Prostate gland (tissue), 2 donors: ENCODE measurements around the gene NR6A1. TPM values are rescaled to one million over a fixed set of nuclear protein-coding genes. Genes with fewer than 3 reads are reported as not detected.

Source experiments
- DNase-seq: peaks from one replicate; pipeline ENCODE4 v3.0.0-alpha.2; 2019; ENCODE audit warnings: low spot score
- H3K27ac ChIP-seq, 2 donors: fragments of 200-600 bp; sonication (generic); 2 replicates each; pipeline ENCODE4 v1.5.1; 2017 to 2019
- H3K27me3 ChIP-seq: fragments of 200-600 bp; sonication (generic); replicated peaks from 2 replicates; pipeline ENCODE4 v1.5.1; 2019; ENCODE audit not compliant: insufficient read depth
- H3K36me3 ChIP-seq, 2 donors: fragments of 200-600 bp; sonication (generic); 1 replicate in 1 of 2; 2 replicates in 1 of 2; pipeline versions ENCODE4 v1.5.1 to v1.8.1; 2017 to 2019
- H3K4me1 ChIP-seq: fragments of 200-600 bp; sonication (generic); replicated peaks from 2 replicates; pipeline ENCODE4 v1.5.1; 2019
- H3K4me3 ChIP-seq, 2 donors: fragments of 200-600 bp; sonication (generic); 2 replicates each; pipeline ENCODE4 v1.5.1; 2017 to 2019
- H3K9me3 ChIP-seq: fragments of 200-600 bp; sonication (generic); 2 replicates; pipeline ENCODE4 v1.5.1; 2017
- CTCF ChIP-seq, 4 experiments: fragments of 200-600 bp in 2 of 4; fragments of 450-650 bp in 2 of 4; sonication (generic) in 2 of 4; IDR thresholded peaks; 1 replicate in 3 of 4; 2 replicates in 1 of 4; pipeline ENCODE4 v1.5.1; 2016 to 2019; ENCODE audit warnings: antibody characterized with exemption in 4 of 4, mild to moderate bottlenecking in 2 of 4, moderate library complexity in 2 of 4
- POLR2A ChIP-seq: fragments of 450-650 bp; IDR thresholded peaks from one replicate; pipeline ENCODE4 v1.6.1; 2016; ENCODE audit warnings: antibody characterized with exemption, mild to moderate bottlenecking
- POLR2AphosphoS5 ChIP-seq: sonication (generic); formaldehyde crosslinking; IDR thresholded peaks from one replicate; pipeline ENCODE4 v1.6.1; 2017; ENCODE audit warnings: antibody characterized with exemption
- WGBS: methylation state at CpG from one replicate; pipeline ENCODE4 v1.1.5; 2018; 5-methylcytosine and 5-hydroxymethylcytosine counted together
- intact Hi-C: fragments of 100-400 bp; cut with DNase I; formaldehyde crosslinking; loops from one replicate; pipeline ENCODE4 v1.14.2; 2022
- total RNA-seq, 2 donors: library from RNA; depleted of rRNA; stranded (reverse); fragments of >200 nt; gene quantifications; one replicate each; pipeline ENCODE4 v1.1.0, GENCODE V29; 2016

The NR6A1 gene
- total RNA-seq, 2 donors from 2014 or later: 1.3 to 53.7 TPM

DNA sequence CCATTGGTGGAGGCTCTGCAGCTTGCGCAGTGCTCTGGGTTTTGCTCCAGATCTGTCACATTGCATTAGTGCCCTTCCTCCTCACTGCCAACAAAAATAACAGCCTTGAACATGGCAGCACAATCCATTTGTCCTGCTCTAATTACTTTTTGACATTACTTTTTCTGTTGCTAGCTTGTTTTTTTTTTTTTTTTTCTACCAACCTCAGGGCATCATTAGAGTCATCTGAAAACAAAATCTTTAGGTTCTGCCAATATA, 146.4 kb downstream of the NR6A1 start:
- 92% methylated on average over 1 of the region's 1 CpG for WGBS
- H3K27ac ChIP-seq: no peak overlapping the region
- intact Hi-C loops: no loop called here
- no peak for TF ChIP-seq POLR2A
- no peaks in the 10 kb centered on the region for H3K4me1 ChIP-seq
- no peak overlapping the region for H3K4me3 ChIP-seq
- DNase-seq: no peak
- H3K36me3 ChIP-seq: no peaks in the 10 kb centered on the region
- no peaks in the 10 kb centered on the region for H3K27me3 ChIP-seq
- no peaks in the 10 kb centered on the region for H3K9me3 ChIP-seq

DNA sequence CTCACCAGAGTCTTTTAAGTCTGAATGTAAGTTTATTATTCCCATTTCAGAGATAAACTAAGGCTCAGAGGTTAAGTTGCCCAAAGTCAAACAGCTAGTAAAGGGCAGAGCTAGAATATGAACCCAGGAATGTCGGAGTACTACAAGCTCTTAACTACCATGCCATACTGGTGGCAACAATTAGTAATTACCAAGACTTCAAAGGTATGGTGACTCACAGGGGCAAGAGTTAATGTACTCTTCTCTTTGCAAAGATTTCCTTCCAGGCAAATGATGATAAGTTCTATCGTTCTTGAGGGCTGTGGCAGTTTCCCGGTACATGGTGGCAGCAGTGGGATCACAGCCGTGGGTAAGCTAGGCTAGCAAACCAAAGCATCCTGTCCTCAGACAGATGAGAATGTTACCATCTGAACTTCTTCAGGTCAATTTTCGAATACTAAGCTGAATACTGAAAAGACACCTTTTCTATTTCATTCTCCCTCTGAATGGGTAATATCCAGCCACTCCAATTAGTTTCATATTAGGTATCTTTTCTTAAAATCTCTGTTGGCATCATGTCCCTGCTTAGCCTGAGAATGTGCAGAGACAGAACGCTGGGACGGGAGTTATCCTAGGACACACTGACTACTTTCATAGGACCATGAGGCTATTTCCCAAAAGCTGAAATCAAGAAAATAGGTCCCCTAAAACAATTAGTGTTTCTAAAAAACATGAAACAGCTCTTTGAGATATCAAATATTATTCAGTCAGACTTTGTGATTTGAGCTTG, 147.0 kb downstream of the NR6A1 start:
- no peak for DNase-seq
- no peaks in the 10 kb centered on the region for H3K4me1 ChIP-seq

DNA sequence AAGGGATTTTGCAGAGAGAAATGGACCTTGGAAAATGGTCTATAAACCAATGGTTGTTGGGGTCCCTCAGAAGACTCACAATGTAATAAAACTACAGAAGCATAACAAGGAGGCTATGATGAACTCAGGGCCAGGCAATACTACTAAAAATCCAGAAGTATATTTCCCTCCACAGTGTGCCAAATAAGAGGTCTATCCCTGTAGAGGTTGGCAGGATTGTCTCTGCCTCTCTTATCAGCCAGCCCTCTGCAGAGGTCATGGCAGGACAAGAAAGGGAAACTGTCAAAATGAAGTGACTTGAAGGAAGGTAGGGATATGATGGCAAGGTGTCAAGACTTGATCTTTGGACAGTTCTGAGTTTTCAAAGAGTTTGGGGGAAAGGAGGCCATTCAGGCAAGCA, 148.2 kb downstream of the NR6A1 start:
- Histone ChIP-seq H3K4me1 (no peaks in the 10 kb centered on the region), H3K27ac (no peak overlapping the region), H3K36me3 (no peaks in the 10 kb centered on the region), H3K4me3 (no peak overlapping the region), H3K9me3 (no peaks in the 10 kb centered on the region), H3K27me3 (no peaks in the 10 kb centered on the region)
- TF ChIP-seq POLR2A: no peak
- TF ChIP-seq CTCF (IDR thresholded peaks at IDR 0.05): no peak
- TF ChIP-seq POLR2AphosphoS5: no peak
- intact Hi-C loops: no loop called here
- no peak for DNase-seq

More for the DNA sequence above, 147.0 kb downstream of the NR6A1 start:
- intact Hi-C loops: no loop called here
- H3K27ac ChIP-seq: no peak overlapping the region
- TF ChIP-seq CTCF (IDR thresholded peaks at IDR 0.05) (no peak), POLR2AphosphoS5 (no peak), POLR2A (no peak)
- H3K9me3 ChIP-seq: no peaks in the 10 kb centered on the region
- no peak overlapping the region for H3K4me3 ChIP-seq
- no peaks in the 10 kb centered on the region for H3K27me3 ChIP-seq
- WGBS: 89% methylated on average over 7 of the region's 7 CpGs
- no peaks in the 10 kb centered on the region for H3K36me3 ChIP-seq

GRCh38 chr9:124621371-124622328, 149.5 kb downstream of the NR6A1 start:
- 66% methylated on average over 11 of the region's 11 CpGs for WGBS
- H3K27ac ChIP-seq: no peak overlapping the region

More at GRCh38 chr9:124621371-124622328, 149.5 kb downstream of the NR6A1 start:
- intact Hi-C loops: no loop called here
- no peak for DNase-seq
- no peaks in the 10 kb centered on the region for H3K9me3 ChIP-seq
- no peak overlapping the region for H3K4me3 ChIP-seq
- no peaks in the 10 kb centered on the region for H3K36me3 ChIP-seq
- no peak for TF ChIP-seq CTCF (IDR thresholded peaks at IDR 0.05)
- no peak for TF ChIP-seq POLR2A
- TF ChIP-seq POLR2AphosphoS5: no peak
- H3K27me3 ChIP-seq: no peaks in the 10 kb centered on the region
- no peaks in the 10 kb centered on the region for H3K4me1 ChIP-seq
